Measurements from ENCODE around the gene SGSM1. TPM values are rescaled to one million over a fixed set of nuclear protein-coding genes. Genes with fewer than 3 reads are reported as not detected.
A peak's percentile ranks its signal among the peaks of the same experiment; 100 is the strongest.

Gene SGSM1
- total and polyA plus RNA-seq, 4 donors, result 0.57 to 4.5 (median 2.7) TPM

DNA sequence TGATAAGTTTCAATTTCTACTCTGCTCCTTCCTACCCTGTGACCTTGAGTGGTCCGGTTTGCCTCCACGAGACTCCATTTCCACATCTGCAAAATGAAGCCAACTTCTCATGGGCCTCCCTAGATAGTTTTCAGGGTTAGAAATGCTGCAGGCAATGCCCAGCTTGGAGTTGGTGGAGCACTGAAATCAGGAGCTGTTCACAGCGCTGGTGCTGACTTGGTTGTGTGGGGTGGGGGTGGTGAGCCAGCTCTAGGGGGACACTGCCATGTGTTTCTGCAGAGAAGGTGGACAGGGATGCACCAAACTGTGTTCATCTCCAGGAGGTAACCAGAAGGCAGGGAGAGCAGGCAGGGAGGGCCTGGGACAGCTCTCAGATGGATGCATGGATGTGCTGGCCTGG is 37.0 kb downstream of the SGSM1 start:
- no peaks in the 10 kb centered on the region for H3K36me3 ChIP-seq (ENCODE audit: control insufficient read depth in 4 of 4, insufficient read depth in 4 of 4, low read length in 4 of 4)
- WGBS, 2 donors, result 84 to 86% methylated on average over 3 of the region's 3 CpGs

DNA sequence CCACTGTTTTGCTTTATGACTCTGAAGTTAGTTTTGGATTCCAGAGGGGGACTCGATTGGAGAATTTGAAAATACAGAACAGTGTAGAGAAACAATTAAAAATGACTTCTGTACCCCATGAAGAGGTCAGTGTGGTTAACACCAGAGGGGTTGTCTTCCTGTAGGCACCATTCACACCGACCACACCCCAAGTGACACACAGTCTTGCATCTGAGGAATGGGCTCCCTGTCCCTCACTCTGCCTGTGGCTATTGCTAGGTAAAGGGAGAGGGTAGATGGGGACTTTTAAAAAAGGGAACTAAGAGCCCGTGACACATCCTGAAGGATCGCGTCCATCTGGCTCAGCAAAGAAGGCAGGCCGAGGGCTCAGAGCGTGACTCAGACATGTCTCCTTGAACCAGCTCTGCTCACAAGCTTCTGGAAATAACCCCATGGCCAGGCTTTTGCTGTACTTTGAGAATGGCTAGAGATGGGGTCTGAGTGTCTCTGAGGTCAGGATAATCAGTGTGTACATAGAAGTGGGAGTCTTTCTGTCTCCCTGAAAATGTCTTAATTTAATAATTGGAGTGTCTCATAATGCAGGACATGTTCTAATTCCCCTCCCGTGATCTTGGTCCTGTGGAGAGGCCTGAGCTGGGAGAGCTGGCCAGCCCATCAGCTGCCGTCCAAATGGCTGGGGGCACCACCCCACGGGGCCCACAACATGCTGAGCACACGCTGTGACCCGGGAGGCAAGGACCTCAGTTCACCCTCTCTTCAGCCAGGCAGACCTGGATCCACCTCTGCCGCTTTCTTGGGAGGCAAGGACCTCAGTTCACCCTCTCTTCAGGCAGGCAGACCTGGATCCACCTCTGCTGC is 39.3 kb downstream of the SGSM1 start:
- 64 to 74% methylated on average over 13 of the region's 13 CpGs for WGBS, 2 donors
- no peaks in the 10 kb centered on the region for H3K27me3 ChIP-seq (ENCODE audit: control insufficient read depth in 3 of 3, insufficient read depth in 3 of 3, low read length in 2 of 3)
- ATAC-seq (ENCODE audit: insufficient read depth, low FRiP score) (no peak), DNase-seq (no peak)
- H3K9me3 ChIP-seq (ENCODE audit: control insufficient read depth in 4 of 4, insufficient read depth in 3 of 4, low read length in 3 of 4), result no peaks in the 10 kb centered on the region
- no peak overlapping the region for H3K9ac ChIP-seq (ENCODE audit: insufficient read depth in 1 of 2, low read length in 2 of 2)
- no peaks in the 10 kb centered on the region for H3K36me3 ChIP-seq (ENCODE audit: control insufficient read depth in 4 of 4, insufficient read depth in 4 of 4, low read length in 4 of 4)
- TF ChIP-seq, protein P1, sequence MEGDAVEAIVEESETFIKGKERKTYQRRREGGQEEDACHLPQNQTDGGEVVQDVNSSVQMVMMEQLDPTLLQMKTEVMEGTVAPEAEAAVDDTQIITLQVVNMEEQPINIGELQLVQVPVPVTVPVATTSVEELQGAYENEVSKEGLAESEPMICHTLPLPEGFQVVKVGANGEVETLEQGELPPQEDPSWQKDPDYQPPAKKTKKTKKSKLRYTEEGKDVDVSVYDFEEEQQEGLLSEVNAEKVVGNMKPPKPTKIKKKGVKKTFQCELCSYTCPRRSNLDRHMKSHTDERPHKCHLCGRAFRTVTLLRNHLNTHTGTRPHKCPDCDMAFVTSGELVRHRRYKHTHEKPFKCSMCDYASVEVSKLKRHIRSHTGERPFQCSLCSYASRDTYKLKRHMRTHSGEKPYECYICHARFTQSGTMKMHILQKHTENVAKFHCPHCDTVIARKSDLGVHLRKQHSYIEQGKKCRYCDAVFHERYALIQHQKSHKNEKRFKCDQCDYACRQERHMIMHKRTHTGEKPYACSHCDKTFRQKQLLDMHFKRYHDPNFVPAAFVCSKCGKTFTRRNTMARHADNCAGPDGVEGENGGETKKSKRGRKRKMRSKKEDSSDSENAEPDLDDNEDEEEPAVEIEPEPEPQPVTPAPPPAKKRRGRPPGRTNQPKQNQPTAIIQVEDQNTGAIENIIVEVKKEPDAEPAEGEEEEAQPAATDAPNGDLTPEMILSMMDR (IDR thresholded peaks at IDR 0.05; ENCODE audit: control extremely low read depth, extremely low read depth), result no peak
- H3K4me3 ChIP-seq, result no peak overlapping the region
- H3K27ac ChIP-seq (ENCODE audit: low read depth in 1 of 2, low read length in 1 of 2), result no peak overlapping the region
- H3K4me1 ChIP-seq (ENCODE audit: control insufficient read depth in 5 of 5, insufficient read depth in 5 of 5, low read length in 5 of 5), result no peaks in the 10 kb centered on the region

More for the DNA sequence above, 37.0 kb downstream of the SGSM1 start:
- Histone ChIP-seq H3K27me3 (ENCODE audit: control insufficient read depth in 3 of 3, insufficient read depth in 3 of 3, low read length in 2 of 3) (no peaks in the 10 kb centered on the region), H3K4me3 (no peak overlapping the region), H3K4me1 (ENCODE audit: control insufficient read depth in 5 of 5, insufficient read depth in 5 of 5, low read length in 5 of 5) (no peaks in the 10 kb centered on the region), H3K9me3 (ENCODE audit: control insufficient read depth in 4 of 4, insufficient read depth in 3 of 4, low read length in 3 of 4) (no peaks in the 10 kb centered on the region), H3K27ac (ENCODE audit: low read depth in 1 of 2, low read length in 1 of 2) (no peak overlapping the region), H3K9ac (ENCODE audit: insufficient read depth in 1 of 2, low read length in 2 of 2) (no peak overlapping the region)
- TF ChIP-seq, protein P1 (IDR thresholded peaks at IDR 0.05; ENCODE audit: control extremely low read depth, extremely low read depth), result no peak
- ATAC-seq (ENCODE audit: insufficient read depth, low FRiP score), result no peak
- DNase-seq, result peak in 1 of 3 donors; percentile 4

DNA sequence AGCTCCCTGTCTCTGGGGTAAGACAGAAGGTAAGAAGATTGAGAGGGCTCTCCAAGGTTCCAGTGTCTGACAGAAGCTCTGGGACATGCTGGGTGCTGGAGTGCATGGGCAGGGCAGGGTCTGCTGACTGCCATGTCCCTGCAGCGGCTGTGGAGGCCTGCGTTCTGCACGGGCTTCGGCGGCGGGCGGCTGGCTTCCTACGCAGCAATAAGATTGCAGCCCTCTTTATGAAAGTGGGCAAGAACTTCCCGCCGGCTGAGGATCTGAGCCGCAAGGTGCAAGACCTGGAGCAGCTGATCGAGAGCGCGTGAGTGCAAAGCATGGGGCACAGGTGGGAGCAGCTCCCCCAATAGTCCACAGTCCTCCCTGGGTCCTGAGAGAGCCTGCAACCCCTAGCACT is 41.5 kb downstream of the SGSM1 start:
- no peak for ATAC-seq (ENCODE audit: insufficient read depth, low FRiP score)
- WGBS, 2 donors, result 97% methylated on average over 14 of the region's 14 CpGs
- DNase-seq, result no peak
- no peaks in the 10 kb centered on the region for H3K4me1 ChIP-seq (ENCODE audit: control insufficient read depth in 5 of 5, insufficient read depth in 5 of 5, low read length in 5 of 5)
- TF ChIP-seq, protein P1 (IDR thresholded peaks at IDR 0.05; ENCODE audit: control extremely low read depth, extremely low read depth), result no peak
- H3K27me3 ChIP-seq (ENCODE audit: control insufficient read depth in 3 of 3, insufficient read depth in 3 of 3, low read length in 2 of 3), result no peaks in the 10 kb centered on the region
- H3K9ac ChIP-seq (ENCODE audit: insufficient read depth in 1 of 2, low read length in 2 of 2), result no peak overlapping the region
- no peaks in the 10 kb centered on the region for H3K9me3 ChIP-seq (ENCODE audit: control insufficient read depth in 4 of 4, insufficient read depth in 3 of 4, low read length in 3 of 4)
- H3K27ac ChIP-seq (ENCODE audit: low read depth in 1 of 2, low read length in 1 of 2), result no peak overlapping the region
- no peak overlapping the region for H3K4me3 ChIP-seq
- H3K36me3 ChIP-seq (ENCODE audit: control insufficient read depth in 4 of 4, insufficient read depth in 4 of 4, low read length in 4 of 4), result no peaks in the 10 kb centered on the region

All from lung (tissue), 12 donors.